HPDE6-E6E7 (cell line): ENCODE results near the gene FCN2.

Source experiments
- DNase-seq: peaks from one replicate; pipeline ENCODE4 v3.0.0; 2011; ENCODE audit warnings: missing footprints; ENCODE audit errors: extremely low spot score

FCN2 gene

DNA sequence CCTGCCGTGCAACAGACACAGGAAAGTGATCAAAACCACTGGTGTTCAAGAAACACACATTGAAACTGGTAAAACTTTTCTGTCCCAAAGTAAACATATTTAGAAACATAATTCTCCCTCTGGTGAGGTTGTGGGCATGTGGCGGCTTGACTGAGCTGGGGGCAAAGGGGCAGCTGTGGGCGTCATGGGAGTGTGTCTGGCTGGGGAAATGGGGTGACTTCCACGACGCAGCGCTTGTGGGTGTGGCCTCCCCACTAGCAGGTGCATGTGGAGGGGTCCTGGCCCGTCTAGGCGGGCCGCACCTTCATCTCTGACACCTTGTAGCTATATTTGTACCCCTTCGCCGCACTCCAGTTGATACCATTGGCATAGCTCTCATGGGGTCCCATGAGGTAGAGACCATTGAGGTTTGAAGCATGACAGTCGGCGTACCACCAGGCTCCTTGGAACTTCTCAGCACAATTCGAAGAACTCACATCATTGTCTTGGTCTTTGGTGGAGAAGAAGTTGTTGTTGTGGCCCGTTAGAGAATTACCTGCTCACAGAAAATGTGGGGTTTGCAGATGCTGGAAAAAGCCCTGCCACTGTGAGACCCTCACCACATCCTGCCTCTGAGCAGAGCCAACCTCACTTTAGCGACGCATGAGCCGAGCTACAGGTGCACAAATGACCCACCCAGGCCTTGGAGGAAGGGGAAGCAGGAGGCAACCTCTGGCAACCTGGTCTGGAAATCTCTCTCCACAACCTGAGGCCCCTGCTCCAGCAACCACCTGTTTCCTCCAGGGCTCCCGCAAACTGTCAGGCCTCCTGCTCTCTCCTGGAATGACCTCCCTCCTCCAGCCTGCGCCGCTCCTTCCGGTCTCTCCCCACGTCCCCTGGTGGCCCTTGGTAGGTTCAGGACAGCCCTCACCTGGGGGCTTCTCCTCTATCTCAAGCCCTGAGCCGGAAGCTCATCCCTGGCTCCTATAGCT, 29.2 kb downstream of the FCN2 start:
- no peak for DNase-seq

- no peak for DNase-seq
Measured at GRCh38 chr9:134912126-134912840, 31.7 kb downstream of the FCN2 start.

DNA sequence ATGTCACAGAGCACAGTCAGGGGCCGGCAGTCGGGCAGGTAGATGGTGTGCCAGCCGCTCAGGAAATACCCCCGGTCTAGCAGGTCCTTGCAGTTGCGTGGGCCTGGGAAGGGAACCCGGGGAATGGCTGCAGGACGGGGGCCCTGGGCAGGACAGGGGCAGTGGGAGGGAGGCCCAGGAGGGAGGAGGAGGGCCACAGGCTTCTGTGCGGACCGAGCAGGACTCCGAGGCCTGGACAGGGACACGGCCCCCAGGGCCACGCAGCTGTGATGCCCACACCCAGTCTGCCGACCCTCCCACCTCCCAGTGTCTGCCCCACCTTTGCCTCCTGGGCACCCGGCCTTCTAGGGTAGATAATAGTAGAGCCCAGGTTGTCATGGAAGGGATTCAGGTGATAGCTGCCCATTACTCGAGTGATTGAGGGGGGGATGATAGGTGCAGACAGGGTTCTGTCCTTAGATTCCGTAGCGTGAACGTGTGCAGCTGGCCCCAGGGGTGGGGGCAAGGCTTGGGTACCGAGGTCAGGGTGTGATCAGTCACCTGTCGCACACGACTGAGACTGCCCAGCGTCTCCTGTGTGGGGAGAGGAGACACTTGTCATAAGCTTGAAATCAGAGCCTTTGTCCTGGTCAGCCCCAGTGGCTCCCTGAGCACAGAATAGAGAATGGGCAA, 32.6 kb downstream of the FCN2 start:
- DNase-seq = no peak

DNA sequence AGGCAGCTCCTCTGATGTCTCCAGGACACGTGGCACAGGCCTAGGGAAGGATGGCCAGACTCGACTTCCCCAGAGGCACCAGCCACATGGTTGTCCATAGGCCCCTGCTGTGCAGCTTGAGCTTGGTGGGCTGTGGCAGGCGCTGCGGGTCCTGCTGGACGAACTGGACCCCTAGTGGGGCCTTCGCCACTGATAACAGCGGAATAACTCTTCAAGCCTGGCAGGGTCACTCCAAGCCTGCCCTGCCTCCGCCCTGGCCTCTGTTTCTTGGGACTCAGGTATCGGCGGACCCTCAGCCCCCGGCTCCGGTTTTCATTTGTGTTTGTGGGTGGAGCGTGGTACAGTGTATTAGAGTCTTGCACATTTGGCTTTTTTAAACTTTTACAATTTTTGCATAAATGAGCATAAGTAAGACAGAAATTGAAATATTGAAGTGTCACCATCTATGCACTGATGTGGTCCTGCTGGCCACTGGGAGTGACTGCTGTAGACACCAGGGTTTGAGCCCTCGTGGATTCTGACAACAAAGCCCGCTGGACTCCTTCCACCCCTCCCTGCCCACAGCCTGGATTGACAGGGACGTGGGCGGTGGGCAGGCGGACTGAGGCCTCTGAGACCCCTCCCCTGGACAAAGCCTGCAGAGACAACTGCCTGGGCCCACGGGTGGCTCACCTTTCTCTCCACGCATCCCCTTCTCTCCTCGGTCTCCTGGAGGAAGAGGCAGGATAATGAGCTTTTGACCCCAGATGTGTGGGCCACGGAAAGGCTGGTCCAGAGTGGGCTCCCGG, 33.3 kb downstream of the FCN2 start:
- DNase-seq = no peak

DNA sequence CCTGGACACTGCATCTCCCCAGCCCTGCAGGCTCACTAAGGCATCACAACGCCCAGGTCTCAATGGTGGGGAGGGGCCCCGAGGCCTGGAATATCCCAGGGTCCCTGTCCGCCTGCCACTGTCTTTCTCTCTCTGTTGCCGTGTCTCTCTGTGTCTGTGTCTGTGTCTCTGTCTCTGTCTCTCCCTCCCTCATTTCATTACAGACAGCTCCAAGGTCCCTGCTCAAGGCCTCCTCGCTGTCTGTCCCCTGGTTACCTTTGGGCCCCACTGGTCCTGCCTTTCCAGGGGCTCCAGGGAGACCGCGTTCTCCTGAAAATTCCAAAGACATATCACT, 33.9 kb downstream of the FCN2 start:
- DNase-seq = no peak

DNA sequence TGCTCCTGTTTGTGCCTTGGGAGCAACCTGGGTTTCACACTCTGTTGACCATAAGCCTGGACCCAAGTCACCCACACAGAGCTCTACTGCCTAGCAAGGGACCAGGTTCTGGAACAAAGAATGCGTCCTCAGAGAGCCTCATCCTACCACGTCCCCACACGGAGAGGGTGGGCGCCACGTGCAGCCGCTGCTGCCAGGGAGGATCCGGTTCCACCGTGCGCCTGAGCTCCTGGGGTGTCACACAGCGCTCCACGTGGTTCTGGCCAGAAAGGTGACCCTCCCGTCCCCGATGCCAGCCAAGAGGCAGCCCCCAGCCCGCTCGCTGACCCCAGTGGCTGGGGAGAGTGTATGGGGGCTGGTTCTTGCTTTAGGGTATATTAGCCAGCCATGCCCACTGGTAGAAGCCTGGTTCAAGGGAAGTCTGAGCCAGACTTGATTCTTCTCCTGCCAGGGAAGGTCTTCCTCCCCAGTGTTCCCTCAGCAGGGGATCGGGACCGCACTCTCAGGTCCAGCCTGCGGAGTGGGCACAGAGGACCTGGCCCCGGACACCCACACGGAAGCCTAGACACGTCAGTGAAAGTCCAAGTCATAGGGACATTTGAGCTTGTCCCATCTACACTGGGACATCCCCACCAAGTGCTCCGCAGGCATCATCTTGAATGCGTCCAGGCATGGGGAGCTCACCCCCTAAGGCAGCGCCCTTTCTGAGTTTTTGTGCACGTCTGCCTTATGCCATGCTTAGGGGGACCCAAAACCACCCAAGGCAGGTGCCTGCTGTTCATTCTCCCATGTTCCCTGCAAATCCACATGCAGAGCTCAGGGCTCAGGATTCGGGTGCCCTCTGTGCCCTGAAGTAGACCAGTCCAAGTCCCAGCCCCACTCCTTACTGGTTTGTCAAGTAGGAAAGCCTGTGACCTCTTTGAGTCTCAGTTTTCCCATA, 34.7 kb downstream of the FCN2 start:
- no peak for DNase-seq

DNA sequence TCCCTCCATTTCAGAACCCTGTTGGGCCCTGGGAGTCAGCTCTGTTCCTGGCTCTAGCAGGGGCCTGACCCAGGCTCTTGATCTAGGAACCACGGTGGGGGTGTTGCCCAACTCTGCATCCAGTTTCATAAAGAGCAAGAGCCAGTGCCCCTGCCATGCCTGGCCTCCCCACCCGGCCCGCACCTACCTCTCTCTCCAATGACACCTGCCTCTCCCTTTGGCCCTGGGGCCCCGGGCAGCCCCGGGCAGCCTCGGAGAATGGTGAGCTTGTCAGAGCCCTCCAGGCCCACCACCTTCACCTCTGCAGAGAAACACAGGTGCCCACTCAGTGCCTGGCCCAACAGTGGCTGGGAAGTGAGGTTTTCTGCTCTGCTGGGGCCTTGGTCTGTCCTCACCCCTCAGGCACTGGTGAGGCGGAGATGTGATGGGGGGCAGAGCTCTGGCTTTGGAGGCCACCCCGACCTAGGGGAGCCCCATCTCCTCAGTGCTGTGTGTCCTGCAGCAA, 35.6 kb downstream of the FCN2 start:
- DNase-seq = no peak

GRCh38 chr9:134917431-134918373, 37.1 kb downstream of the FCN2 start, which contains the start of gene FCN1:
Gene FCN1, minus strand, starts transcription at chr9:134917912. Its CDS starts 41 bp downstream, at chr9:134917871.
- DNase-seq = no peak

DNA sequence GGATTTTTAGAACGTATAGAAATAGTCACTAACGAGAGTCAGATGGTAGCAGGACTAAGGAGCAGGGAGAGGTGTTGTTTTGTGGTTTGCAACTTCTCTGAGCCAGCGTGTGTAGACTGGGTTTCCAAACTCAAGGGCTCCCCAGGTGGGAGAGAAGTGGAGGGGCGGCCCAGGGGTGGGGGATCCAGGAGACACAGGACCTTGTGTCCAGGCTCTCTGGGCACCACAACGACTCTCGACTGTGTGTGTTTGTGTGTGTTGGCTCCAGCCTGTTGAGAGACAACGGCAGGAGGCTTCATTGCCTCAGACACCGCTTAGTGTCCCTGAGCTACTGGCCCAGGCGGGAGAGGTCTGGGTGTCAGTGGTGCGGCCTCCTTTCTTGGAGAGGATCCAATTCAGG, 38.0 kb downstream of the FCN2 start:
- no peak for DNase-seq

DNA sequence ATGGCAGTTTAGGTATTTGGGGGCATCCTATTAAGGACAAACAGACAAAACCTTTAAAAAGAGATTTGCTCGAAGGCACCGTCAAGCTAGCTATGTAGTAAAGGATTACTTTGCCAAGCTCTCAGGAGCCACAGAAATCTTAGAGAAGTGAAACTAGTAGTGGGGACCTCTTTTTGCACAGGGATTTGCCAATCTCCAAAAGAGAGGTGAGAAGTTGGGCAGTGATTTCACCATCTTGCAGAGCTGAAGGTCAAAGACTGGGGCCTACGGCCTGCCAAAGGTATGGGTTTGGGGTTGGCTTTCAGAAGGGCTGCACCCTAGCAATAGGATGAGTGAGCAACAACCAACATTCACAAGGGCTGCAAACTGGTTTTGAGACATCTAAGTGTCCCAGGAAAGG, 38.7 kb downstream of the FCN2 start:
- no peak for DNase-seq

DNA sequence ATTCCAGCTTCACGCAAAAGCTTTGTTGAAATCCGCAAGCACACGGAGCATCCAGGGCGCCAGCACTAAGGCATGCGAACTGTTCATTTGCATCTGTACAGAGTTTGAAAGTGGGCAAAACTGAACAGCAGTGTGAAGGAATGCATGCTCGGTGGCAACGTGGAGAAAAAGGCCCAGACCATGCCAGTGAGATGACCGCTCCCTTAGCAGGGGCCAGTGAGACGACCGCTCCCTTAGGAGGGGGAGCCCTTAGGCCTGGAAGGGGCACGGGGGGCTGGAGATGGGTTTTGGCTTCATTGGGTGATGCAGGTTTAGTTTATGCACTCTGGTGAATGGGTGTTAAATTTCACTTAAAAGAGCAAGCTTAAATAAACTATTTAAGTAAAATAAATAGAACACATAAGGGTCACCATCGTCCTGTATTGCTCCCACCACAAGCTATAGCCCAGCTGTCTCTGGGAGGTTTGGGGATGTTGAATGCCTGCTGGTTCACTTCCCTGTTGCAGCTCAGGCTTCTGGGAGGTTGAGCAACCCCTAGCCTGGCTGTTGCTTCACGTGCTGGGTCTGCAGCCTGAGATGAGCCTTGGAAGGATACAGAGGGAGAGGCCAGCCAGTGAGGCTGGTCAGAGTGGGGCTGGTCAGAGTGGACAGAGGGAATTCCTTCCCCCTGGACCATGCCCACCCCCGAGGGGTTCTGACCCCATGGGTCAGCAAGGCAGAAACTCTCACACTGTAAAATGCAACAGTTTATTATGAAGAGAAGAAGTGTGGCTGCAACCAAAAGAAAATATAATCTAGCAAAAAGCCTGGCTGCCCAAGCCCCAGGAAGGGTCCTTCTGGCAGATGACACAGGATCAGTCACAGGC, 41.7 kb downstream of the FCN2 start:
- no peak for DNase-seq

DNA sequence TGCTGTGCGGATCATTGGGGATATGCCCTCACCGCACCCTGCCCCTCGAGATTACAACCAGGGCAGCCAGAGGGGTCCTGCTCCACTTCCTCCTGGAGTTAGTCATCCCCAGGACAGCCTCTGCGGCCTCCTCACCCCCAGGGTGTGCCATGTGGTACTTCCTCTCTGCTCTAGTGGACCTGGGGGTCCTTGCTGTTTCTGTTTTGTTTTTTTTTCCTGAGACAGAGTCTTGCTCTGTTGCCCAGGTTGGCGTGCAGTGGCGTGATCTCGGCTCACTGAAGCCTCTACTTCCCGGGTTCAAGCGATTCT, 42.3 kb downstream of the FCN2 start:
- no peak for DNase-seq

DNA sequence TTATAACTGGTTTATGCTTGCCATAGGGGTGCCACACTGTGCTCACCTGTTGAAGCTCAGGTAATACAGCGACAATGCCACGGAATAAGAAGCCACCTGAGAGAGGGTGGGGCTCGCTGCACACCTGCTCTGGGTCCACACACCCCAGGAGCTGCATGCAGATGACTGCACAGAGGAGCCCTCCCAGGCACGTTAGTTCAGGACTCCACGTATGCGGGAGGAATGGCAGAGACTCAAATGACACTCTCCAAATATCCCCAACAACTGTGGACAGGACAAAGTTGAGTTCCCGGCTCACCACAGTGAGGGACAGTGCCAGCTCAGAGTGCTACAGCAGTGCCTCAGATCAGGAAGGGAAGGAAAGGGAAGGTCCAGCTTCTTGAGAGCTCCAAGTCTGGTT, 42.9 kb downstream of the FCN2 start:
- DNase-seq = no peak

- DNase-seq = no peak
Measured at GRCh38 chr9:134925011-134925511, 44.5 kb downstream of the FCN2 start.

DNA sequence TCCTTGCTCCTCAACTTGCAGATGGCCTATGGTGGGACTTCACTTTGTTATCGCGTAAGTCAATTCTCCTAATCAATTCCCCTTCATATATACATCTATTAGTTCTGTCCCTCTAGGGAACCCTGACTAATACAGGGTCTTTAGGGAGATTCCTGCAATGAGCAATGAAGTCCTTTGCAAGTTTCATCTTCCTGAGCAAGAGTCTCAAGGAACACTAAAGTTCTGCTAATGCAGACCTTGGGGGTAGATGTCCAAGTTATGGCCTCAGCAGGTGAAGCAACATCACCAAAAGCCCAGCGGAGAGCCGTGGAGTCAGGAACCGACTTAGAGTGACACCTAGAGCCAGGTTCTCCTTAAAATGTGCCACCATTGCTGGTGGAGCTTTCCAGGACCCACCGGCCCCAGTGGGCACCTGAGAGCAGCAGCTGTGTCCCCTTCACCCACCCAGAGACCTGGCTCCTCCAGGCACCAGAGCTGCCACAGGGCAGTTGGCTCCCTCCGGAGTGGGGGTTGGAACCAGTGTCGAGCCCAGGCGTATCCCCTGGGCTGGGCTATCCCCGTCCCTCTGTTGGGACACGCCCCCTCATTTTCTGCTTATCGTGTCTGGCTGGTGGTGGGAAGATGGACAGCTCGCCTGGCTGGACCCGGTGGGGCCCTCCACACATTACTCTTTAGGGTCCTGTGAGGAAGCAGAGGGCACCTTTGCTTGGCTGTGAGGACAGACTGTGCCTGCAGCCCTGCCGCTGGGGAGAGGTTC, 48.0 kb downstream of the FCN2 start:
- DNase-seq = no peak

- DNase-seq = no peak
Measured at GRCh38 chr9:134929193-134930158, 48.9 kb downstream of the FCN2 start.
